HG02763 (cell line): ENCODE results near the gene SLA2.
"Not testable (repeated sequence)": the region's sequence is repeated elsewhere in the genome, so short reads cannot be mapped to it uniquely, and the experiment has no call there.

ENCODE experiments used
- ATAC-seq: cut with Tn5 transposase; IDR thresholded peaks from one replicate; pipeline ENCODE4 v1.9.1; 2021; ENCODE audit warnings: mild to moderate bottlenecking, moderate library complexity; ENCODE audit not compliant: unreplicated experiment

SLA2 gene, protein sequence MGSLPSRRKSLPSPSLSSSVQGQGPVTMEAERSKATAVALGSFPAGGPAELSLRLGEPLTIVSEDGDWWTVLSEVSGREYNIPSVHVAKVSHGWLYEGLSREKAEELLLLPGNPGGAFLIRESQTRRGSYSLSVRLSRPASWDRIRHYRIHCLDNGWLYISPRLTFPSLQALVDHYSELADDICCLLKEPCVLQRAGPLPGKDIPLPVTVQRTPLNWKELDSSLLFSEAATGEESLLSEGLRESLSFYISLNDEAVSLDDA

DNA sequence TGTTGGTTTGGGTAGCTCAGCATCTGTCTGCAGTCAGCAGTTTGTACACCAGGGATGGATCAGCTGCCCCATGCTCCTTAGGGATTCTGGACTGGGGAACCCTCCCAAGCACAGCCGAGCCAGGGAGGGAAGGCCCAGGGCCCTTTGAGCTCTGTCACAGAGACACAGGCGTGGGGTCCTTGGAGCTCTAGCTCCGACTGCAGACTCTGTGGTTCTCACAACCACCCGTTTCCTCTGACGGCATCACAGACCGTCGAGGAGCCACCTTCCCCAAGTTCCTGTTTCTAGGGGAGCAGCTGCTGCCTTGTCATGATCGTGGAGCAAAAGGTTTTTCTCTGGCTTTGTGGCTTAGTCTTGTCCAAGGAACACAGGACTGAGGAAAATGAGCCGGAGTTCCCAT lies at the start of gene SLA2:
Gene SLA2, minus strand, starts transcription at position 199 of the 400 bp plus-strand sequence. CDS start 4,861 bp downstream, outside the sequence.
- ATAC-seq: no peak

- ATAC-seq: not testable (repeated sequence)
Observed at GRCh38 chr20:36695467-36695866, 49.5 kb upstream of the SLA2 start.

- ATAC-seq: no peak
Observed at GRCh38 chr20:36688630-36689029, 42.6 kb upstream of the SLA2 start.

DNA sequence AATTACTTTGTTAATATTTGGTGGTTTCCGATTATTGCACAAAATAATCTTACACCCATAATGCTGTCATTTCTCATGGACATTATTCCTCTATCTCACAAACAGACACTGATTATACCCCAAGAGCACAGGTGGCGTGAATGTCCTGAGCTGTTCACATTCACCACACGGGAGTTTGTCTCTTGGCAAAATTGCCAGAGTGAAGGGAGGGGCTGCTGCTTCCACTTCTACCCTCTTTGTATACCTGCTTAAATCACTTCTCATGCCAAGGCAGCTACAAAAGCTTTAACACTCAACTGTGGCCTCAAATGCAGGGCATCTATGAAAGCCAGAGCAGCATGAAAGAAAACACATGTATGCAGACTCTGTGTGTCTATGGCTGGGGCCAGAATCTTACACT lies 41.9 kb upstream of the SLA2 start:
- ATAC-seq: no peak

DNA sequence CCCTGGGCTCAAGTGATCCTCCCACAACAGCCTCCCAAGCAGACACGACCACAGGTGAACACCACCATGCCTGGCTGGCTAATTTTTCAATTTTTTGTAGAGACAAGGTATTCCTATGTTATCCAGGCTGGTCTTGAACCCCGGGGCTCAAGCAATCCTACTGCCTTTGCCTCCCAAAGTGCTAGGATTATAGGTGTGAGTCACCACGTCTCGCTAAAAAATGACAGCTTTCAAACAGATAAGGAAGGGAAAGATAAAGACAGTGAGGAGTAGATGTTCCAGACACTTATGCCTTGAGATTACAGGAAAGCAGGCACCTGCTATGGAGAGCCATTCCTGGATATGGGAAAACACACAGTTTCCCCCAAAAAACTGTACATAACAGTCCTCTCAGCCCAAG lies 40.9 kb upstream of the SLA2 start:
- no peak for ATAC-seq

DNA sequence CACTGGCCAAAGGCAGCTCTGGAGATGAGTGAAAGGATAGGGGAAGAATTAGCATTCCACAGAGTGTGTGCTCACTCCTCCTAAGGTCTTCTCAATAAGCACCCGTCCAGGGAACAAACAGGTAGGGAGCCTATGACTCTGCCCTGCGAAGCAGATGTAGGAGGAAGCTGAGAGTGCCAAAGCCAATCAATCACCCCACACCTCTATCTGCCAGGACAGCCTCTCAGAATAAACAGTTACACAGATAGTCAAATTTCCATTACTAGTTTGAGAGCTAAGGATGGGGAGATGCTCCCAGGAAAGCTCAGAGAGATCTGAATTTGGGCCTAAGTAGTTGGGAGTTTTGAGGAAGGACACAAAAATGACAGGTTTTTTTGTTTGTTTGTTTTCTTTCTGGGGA lies 40.5 kb upstream of the SLA2 start:
- no peak for ATAC-seq

GRCh38 chr20:36684747-36685146 lies 38.8 kb upstream of the SLA2 start:
- no peak for ATAC-seq

- ATAC-seq: no peak
Observed at GRCh38 chr20:36682311-36682710, 36.3 kb upstream of the SLA2 start.

GRCh38 chr20:36677422-36677771 lies 31.4 kb upstream of the SLA2 start:
- ATAC-seq: no peak

DNA sequence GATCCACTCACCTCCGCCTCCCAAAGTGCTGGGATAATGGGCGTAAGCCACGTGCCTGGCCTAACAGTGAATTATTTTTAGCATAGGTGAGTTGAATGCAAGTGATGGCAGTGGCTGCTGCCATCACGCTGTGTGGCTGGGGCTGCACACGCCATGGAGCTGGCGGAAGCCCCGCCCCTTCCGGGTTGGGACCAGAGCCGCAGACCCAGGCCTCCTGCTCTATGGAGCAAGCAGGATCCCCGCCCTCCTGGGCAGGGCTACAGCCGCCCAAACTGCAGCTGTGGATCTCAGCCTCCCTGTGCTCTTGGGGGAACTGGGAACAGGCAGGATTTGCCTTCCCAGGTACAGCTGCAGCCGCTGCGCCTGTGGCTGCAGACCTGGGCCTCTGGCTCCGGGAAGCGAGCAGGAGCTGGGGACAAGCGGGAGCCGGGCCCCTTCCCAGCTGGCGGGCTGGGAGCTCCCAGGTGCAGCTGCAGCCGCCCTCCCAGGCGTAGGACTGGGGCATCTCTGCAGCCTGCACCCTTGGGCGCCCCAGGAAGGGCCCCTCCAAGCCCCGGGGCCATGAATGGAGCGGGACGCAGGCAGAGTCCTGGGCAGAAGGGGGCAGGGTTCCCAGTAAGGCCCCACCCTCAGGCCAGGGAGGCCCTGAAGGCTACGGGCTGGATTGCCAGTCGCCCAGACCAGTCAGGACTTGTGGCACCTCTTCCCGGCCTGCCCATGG lies 30.9 kb upstream of the SLA2 start:
- ATAC-seq: no peak

DNA sequence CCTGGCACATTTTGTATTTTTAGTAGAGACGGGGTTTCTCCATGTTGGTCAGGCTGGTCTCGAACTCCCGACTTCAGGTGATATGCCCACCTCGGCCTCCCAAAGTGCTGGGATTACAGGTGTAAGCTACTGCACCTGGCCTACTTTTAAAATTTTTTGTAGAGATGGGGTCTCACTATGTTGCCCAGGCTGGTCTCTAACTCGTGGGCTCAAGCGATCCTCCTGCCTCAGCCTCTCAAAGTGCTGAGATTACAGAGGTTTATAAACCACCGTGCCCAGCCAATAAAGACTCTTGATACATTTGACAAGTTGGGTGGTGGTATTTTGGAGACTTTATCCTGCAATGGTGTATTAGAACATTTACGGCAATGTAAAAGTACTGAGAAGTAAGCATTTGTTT lies 29.5 kb upstream of the SLA2 start:
- not testable (repeated sequence) for ATAC-seq

DNA sequence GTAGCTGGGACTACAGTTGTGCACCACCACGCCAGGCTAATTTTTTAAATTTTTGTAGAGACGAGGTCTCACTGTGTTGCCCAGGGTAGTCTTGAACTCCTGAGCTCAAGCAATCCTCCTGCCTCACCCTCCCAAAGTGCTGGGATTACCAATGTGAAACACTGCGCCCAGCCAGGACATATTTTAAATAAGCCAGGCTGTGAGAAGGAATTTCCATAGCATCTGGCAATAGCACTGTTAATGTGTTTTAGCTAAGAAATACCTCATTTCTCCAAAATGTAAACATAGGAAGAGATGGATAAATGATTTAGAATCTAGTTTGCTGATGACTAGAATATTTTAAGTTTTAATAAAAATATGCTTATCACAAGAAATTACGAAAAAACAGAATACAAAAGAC lies 27.0 kb upstream of the SLA2 start:
- no peak for ATAC-seq

DNA sequence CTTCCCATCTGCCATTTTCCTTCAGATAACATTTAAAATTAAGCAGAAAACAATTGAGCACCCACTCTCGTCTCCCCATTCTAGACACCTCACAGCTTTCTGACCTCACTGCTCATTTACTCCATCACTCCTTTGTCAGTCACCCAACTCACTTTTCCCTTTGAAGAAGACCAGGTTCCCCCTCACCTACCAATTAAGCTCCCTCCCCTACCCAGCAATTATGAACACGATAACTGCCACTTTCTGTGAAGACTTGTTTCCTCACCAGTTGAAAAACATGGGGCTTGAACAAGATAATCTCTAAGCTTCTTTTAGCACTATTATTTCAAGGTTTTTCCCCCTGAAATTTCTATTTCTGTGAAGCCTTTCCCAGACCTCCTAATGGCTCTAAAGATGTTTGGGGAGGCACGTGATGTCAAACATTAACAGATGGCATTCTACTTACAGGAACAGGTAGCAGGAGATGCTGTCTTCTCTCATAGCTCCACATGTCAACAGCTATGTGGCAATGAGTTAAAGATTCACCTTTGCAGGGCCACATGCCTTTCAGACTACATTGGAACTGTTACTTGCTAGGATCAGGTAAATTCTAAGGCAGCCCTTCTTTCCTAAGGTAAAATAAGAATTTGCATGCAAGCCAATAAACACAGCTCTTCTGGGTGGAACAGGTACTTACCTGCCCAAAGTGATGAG lies 24.8 kb upstream of the SLA2 start:
- ATAC-seq: no peak

DNA sequence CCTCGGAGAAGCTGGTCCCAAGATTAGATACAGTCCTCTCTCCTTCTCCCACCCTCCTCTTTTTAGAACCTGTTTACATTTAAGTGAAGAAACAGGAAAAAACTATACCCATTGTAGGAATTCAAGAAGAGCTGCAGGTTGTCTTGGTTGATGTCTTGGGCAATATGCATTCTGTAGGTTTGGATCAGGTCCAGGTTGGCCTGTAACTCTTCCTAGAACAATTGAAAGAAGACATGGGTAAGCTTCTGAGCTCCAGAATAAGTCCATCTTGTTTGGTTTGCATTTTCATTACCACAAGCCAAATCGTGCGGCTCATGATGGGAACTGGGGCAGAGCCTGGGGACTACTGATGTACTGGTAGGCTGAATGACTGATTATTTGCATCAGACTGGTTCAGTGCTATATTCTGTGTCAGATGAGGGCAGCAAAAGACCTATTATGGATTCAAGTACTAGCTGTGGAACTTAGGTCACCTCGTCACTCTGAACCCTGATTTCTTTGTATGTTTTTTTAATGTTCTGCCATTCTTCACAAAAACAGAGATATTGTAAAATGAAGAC lies 20.3 kb upstream of the SLA2 start:
- no peak for ATAC-seq

- ATAC-seq: no peak
Observed at GRCh38 chr20:36663031-36663430, 17.0 kb upstream of the SLA2 start.

- ATAC-seq: no peak
Observed at GRCh38 chr20:36658300-36658699, 12.3 kb upstream of the SLA2 start.

DNA sequence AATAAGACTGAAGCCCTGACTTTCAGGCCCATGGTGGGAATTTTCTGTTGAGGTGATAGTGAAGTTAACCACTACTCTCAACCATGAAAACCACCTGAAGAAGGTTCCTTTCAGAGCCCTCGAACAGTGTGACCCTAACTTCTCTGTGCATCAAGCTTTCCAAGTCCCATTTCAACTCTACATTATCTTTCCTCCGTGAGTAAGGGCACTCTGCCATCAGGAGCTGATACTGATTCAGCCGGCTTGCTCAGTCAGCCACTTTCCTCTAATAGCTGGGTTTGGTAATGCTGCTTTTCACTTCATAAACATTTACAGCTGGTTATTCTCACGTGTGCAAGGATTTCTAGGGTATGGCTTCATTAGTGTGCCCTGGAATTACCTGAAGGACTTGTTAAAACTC lies 10.7 kb upstream of the SLA2 start:
- no peak for ATAC-seq

DNA sequence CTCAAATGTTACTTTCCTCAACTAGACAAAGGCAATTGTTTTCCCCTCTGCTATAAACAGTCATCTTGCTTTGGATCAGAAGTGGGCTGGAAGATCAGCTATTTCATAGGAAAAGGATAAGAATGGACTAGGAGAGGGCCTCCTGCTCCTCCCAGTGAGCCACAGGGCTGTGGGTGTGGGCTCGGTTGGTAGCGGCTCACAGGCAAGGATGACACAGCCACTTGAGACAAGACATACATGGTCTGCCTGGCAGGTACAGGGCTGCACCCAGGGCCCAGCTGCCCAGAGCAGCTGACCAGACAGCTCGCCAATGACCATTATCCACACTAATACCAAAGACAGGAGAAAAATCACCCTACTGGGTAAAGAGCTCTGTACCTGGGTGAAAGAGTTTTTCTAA lies 9.0 kb upstream of the SLA2 start:
- ATAC-seq: no peak

DNA sequence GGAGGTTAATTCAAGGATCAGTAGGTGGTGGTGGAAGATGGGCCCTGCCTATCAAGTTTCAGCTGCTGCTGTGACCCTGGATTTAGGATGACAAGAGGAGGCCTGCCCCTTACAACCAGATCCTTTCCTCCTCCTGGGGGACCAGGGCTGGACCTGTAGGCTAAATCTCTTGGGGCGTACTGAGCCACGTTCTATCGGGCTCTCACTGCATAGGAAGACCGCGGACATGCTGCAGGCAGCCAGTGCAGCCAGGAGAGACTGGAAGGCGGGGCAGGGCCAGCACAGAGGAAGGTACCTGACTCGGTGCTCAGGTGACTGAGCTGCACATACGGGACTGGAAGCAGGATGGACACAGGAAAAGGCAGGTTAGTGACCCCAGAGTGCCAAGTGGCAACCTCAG lies 8.5 kb upstream of the SLA2 start:
- no peak for ATAC-seq

- no peak for ATAC-seq
Observed at GRCh38 chr20:36653456-36653855, 7.5 kb upstream of the SLA2 start.

- no peak for ATAC-seq
Observed at GRCh38 chr20:36647196-36648121, 1.5 kb upstream of the SLA2 start.
